ENCODE results near the gene PLIN4. TPM values are rescaled to one million over a fixed set of nuclear protein-coding genes. Genes with fewer than 3 reads are reported as not detected.

PLIN4 gene
- total and polyA plus RNA-seq, 9 of the 15 experiments (the other 6 are each of a cell fraction or from before 2014, with no cell fraction given), result 0.04 to 0.16 (median 0.07) TPM; not detected in 3

DNA sequence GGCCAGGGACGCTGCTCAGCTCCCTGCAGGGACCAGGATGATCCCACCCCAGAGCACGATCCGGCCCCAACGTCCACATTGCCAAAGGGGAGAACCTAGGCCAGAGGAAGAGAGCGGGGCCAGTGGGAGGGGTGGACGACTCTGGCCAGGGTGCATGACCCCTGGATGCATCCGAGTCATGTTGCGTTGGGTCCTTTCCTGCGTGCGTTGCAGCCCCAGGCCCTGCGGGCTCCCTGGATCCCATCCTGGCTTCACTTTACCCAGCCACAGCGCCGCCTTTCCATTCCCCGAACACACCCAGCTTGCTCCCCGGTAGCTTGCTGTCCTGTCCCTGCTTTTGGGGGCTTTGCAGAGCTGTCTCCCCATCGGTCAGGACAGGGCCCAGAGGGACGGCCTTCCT is 10.5 kb downstream of the PLIN4 start:
- ATAC-seq (no peak), FAIRE-seq (no peak), DNase-seq (ENCODE audit: extremely low read depth in 1 of 4, low spot score in 3 of 4) (no peak)
- WGBS (ENCODE audit: insufficient coverage, low coverage, missing lambda C conversion rate), result 42% methylated on average over 17 of the region's 17 CpGs
- Histone ChIP-seq H3K79me2 (ENCODE audit: control insufficient read depth, insufficient read depth, low read length) (no peaks in the 10 kb centered on the region), H3K9me1 (ENCODE audit: control insufficient read depth, insufficient read depth, low read length) (peaks cover 3% of the 10 kb centered on the region), H3K27ac (ENCODE audit: extremely low read depth, low read depth, low read length) (no peak overlapping the region), H3K4me1 (replicated peaks in 1 of 2; ENCODE audit: control insufficient read depth in 2 of 2, insufficient read depth in 2 of 2, low read length in 2 of 2) (peaks cover 0 to 62% of the 10 kb centered on the region in 2 experiments; a peak in 2 of 5 replicates), H3K9me3 (replicated peaks; ENCODE audit: control insufficient read depth, insufficient read depth, low read depth, low read length) (no peaks in the 10 kb centered on the region), H3K4me2 (ENCODE audit: insufficient read depth, low read length) (no peak overlapping the region), H3K27me3 (ENCODE audit: control insufficient read depth in 2 of 2, insufficient read depth in 2 of 2, low read length in 2 of 2) (peaks cover 18 to 24% of the 10 kb centered on the region in 2 experiments; a peak in 4 of 5 replicates), H3K36me3 (ENCODE audit: control insufficient read depth, insufficient read depth, low read length) (peaks cover 7% of the 10 kb centered on the region; the same call in 1 of the 3 replicates), H4K20me1 (replicated peaks; ENCODE audit: control insufficient read depth, insufficient read depth, low read length) (peaks cover 5% of the 10 kb centered on the region; the same call in 1 of the 2 replicates), H2AFZ (ENCODE audit: low read depth, low read length) (no peak overlapping the region), H3K9ac (ENCODE audit: insufficient read depth in 1 of 2, low read depth in 2 of 2, low read length in 2 of 2) (peak overlapping the region in 1 of 2 experiments; percentile 47; a peak in 1 of 4 replicates), H3K4me3 (no peak overlapping the region)
- ChIA-PET CTCF (ENCODE audit: low intra/inter-chr PET ratio) (interaction anchor here (0.6 kb wide), 1 partner anchor 274 kb away, joined by 3 read pairs; no protein-coding TSS in a partner anchor), POLR2A (interaction anchor here (0.8 kb wide), 1 partner anchor 16 kb away, joined by 5 read pairs; no protein-coding TSS in a partner anchor)
- in situ Hi-C loops (cut with MboI) (no loop called here), intact Hi-C loops (cut with micrococcal nuclease) (no loop called here)
- BruUV-seq (replicated peaks), result no TSS peak
- TF ChIP-seq POLR2G (IDR thresholded peaks at IDR 0.05; ENCODE audit: low read depth, low read length), result peak; percentile 63; the same call in 1 of the 2 replicates
- TF ChIP-seq, protein P1, sequence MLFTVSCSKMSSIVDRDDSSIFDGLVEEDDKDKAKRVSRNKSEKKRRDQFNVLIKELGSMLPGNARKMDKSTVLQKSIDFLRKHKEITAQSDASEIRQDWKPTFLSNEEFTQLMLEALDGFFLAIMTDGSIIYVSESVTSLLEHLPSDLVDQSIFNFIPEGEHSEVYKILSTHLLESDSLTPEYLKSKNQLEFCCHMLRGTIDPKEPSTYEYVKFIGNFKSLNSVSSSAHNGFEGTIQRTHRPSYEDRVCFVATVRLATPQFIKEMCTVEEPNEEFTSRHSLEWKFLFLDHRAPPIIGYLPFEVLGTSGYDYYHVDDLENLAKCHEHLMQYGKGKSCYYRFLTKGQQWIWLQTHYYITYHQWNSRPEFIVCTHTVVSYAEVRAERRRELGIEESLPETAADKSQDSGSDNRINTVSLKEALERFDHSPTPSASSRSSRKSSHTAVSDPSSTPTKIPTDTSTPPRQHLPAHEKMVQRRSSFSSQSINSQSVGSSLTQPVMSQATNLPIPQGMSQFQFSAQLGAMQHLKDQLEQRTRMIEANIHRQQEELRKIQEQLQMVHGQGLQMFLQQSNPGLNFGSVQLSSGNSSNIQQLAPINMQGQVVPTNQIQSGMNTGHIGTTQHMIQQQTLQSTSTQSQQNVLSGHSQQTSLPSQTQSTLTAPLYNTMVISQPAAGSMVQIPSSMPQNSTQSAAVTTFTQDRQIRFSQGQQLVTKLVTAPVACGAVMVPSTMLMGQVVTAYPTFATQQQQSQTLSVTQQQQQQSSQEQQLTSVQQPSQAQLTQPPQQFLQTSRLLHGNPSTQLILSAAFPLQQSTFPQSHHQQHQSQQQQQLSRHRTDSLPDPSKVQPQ (CRISPR knock-in tag; IDR thresholded peaks at IDR 0.05; ENCODE audit: borderline replicate concordance), result no peak

All from K562 (cell line).